ENCODE data around the gene EGLN3.

The EGLN3 gene

GRCh38 chr14:33922125-33922524 is 28.7 kb downstream of the EGLN3 start:
- Histone ChIP-seq H3K36me3 (ENCODE audit: control insufficient read depth, low read length) (no peaks in the 10 kb centered on the region), H3K27me3 (ENCODE audit: control insufficient read depth, low read length) (no peaks in the 10 kb centered on the region), H3K4me1 (ENCODE audit: control insufficient read depth, low read length) (no peaks in the 10 kb centered on the region), H3K4me2 (ENCODE audit: low read length) (no peak overlapping the region), H3K27ac (ENCODE audit: low read depth, low read length) (no peak overlapping the region), H3F3A (ENCODE audit: control insufficient read depth, insufficient read depth) (no peaks in the 10 kb centered on the region), H3K9me2 (replicated peaks; ENCODE audit: control insufficient read depth, low read length) (no peaks in the 10 kb centered on the region), H3K9me3 (ENCODE audit: control insufficient read depth, insufficient read depth, low read length) (no peaks in the 10 kb centered on the region), H3K79me2 (ENCODE audit: control insufficient read depth, low read length) (no peaks in the 10 kb centered on the region), H3K4me3 (ENCODE audit: low read length) (no peak overlapping the region), H4K20me1 (ENCODE audit: control insufficient read depth, insufficient read depth, low read depth, low read length) (no peaks in the 10 kb centered on the region)
- no peak for TF ChIP-seq EZH2phosphoT487 (IDR thresholded peaks at IDR 0.05; ENCODE audit: borderline replicate concordance, low read length)
- TF ChIP-seq CTCF (IDR thresholded peaks at IDR 0.05; ENCODE audit: low read depth, low read length, poor library complexity, severe bottlenecking) = no peak

GRCh38 chr14:33918256-33918655 is 32.6 kb downstream of the EGLN3 start:
- H3K36me3 ChIP-seq (ENCODE audit: control insufficient read depth, low read length) = no peaks in the 10 kb centered on the region
- TF ChIP-seq EZH2phosphoT487 (IDR thresholded peaks at IDR 0.05; ENCODE audit: borderline replicate concordance, low read length) (no peak), CTCF (IDR thresholded peaks at IDR 0.05; ENCODE audit: low read depth, low read length, poor library complexity, severe bottlenecking) (no peak)

GRCh38 chr14:33917661-33918060 is 33.2 kb downstream of the EGLN3 start:
- Histone ChIP-seq H4K20me1 (ENCODE audit: control insufficient read depth, insufficient read depth, low read depth, low read length) (no peaks in the 10 kb centered on the region), H3K36me3 (ENCODE audit: control insufficient read depth, low read length) (no peaks in the 10 kb centered on the region), H3K27me3 (ENCODE audit: control insufficient read depth, low read length) (no peaks in the 10 kb centered on the region), H3K4me2 (ENCODE audit: low read length) (no peak overlapping the region), H3K27ac (ENCODE audit: low read depth, low read length) (no peak overlapping the region), H3K9me3 (ENCODE audit: control insufficient read depth, insufficient read depth, low read length) (no peaks in the 10 kb centered on the region), H3F3A (ENCODE audit: control insufficient read depth, insufficient read depth) (no peaks in the 10 kb centered on the region), H3K4me1 (ENCODE audit: control insufficient read depth, low read length) (no peaks in the 10 kb centered on the region), H3K4me3 (ENCODE audit: low read length) (no peak overlapping the region), H3K79me2 (ENCODE audit: control insufficient read depth, low read length) (no peaks in the 10 kb centered on the region), H3K9me2 (replicated peaks; ENCODE audit: control insufficient read depth, low read length) (no peaks in the 10 kb centered on the region)
- TF ChIP-seq CTCF (IDR thresholded peaks at IDR 0.05; ENCODE audit: low read depth, low read length, poor library complexity, severe bottlenecking) (no peak), EZH2phosphoT487 (IDR thresholded peaks at IDR 0.05; ENCODE audit: borderline replicate concordance, low read length) (no peak)

More at GRCh38 chr14:33918256-33918655, 32.6 kb downstream of the EGLN3 start:
- Histone ChIP-seq H3K9me3 (ENCODE audit: control insufficient read depth, insufficient read depth, low read length) (no peaks in the 10 kb centered on the region), H3K9me2 (replicated peaks; ENCODE audit: control insufficient read depth, low read length) (no peaks in the 10 kb centered on the region), H4K20me1 (ENCODE audit: control insufficient read depth, insufficient read depth, low read depth, low read length) (no peaks in the 10 kb centered on the region), H3K79me2 (ENCODE audit: control insufficient read depth, low read length) (no peaks in the 10 kb centered on the region), H3K4me1 (ENCODE audit: control insufficient read depth, low read length) (no peaks in the 10 kb centered on the region), H3K4me3 (ENCODE audit: low read length) (no peak overlapping the region), H3K27ac (ENCODE audit: low read depth, low read length) (no peak overlapping the region), H3K27me3 (ENCODE audit: control insufficient read depth, low read length) (no peaks in the 10 kb centered on the region), H3K4me2 (ENCODE audit: low read length) (no peak overlapping the region), H3F3A (ENCODE audit: control insufficient read depth, insufficient read depth) (no peaks in the 10 kb centered on the region)

All from DOHH2 (cell line).